Daoy (cell line): Measurements from ENCODE around the gene NFX1. TPM values are rescaled to one million over a fixed set of nuclear protein-coding genes. Genes with fewer than 3 reads are reported as not detected.
A peak's percentile ranks its signal among the peaks of the same experiment; 100 is the strongest.
"Not testable (repeated sequence)": the region's sequence is repeated elsewhere in the genome, so short reads cannot be mapped to it uniquely, and the experiment has no call there.

Experiments used
- DNase-seq: peaks from one replicate; pipeline ENCODE4 v3.0.0-alpha.2; 2015; ENCODE audit warnings: low read depth
- total RNA-seq: library from RNA; depleted of rRNA; stranded (reverse); fragments of >200 nt; shearing (Covaris generic); gene quantifications from 2 replicates; pipeline ENCODE4 v1.2.3, GENCODE V29; 2014

The NFX1 gene
- total RNA-seq, 1 experiment from 2014 or later = 29.1 TPM

GRCh38 chr9:33386998-33387397, 96.7 kb downstream of the NFX1 start:
- DNase-seq = not testable (repeated sequence)

- DNase-seq = no peak
Measured at GRCh38 chr9:33388110-33388994, 98.0 kb downstream of the NFX1 start.

GRCh38 chr9:33391111-33391771, 100.9 kb downstream of the NFX1 start:
- DNase-seq = peak; percentile 94

- not testable (repeated sequence) for DNase-seq
Measured at GRCh38 chr9:33392591-33393021, 102.3 kb downstream of the NFX1 start.

- no peak for DNase-seq
Measured at GRCh38 chr9:33393581-33393980, 103.3 kb downstream of the NFX1 start.

- DNase-seq = not testable (repeated sequence)
Measured at GRCh38 chr9:33393986-33394385, 103.7 kb downstream of the NFX1 start.

- not testable (repeated sequence) for DNase-seq
Measured at GRCh38 chr9:33395159-33395879, 105.0 kb downstream of the NFX1 start.

GRCh38 chr9:33397801-33398200, 107.5 kb downstream of the NFX1 start:
- DNase-seq = not testable (repeated sequence)

GRCh38 chr9:33399047-33399446, 108.7 kb downstream of the NFX1 start:
- not testable (repeated sequence) for DNase-seq

- not testable (repeated sequence) for DNase-seq
Measured at GRCh38 chr9:33401809-33402208, 111.5 kb downstream of the NFX1 start.

- not testable (repeated sequence) for DNase-seq
Measured at GRCh38 chr9:33402371-33402770, 112.1 kb downstream of the NFX1 start, which contains the start of gene AQP7. AQP7 (minus strand) TSS chr9:33402568; CDS start chr9:33401262, 1,306 bp downstream.

- no peak for DNase-seq
Measured at GRCh38 chr9:33403941-33404787, 113.8 kb downstream of the NFX1 start.

- DNase-seq = no peak
Measured at GRCh38 chr9:33404788-33405362, 114.6 kb downstream of the NFX1 start.

GRCh38 chr9:33407061-33407460, 116.7 kb downstream of the NFX1 start:
- no peak for DNase-seq

- no peak for DNase-seq
Measured at GRCh38 chr9:33408087-33408486, 117.8 kb downstream of the NFX1 start.

GRCh38 chr9:33414268-33414667, 124.0 kb downstream of the NFX1 start:
- DNase-seq = peak; percentile 22

- no peak for DNase-seq
Measured at GRCh38 chr9:33414889-33415500, 124.7 kb downstream of the NFX1 start.

- DNase-seq = peak; percentile 67
Measured at GRCh38 chr9:33415501-33416038, 125.3 kb downstream of the NFX1 start.

GRCh38 chr9:33416996-33417395, 126.7 kb downstream of the NFX1 start:
- DNase-seq = no peak

GRCh38 chr9:33418090-33418489, 127.8 kb downstream of the NFX1 start:
- DNase-seq = no peak
